ENCODE data around the gene ALG12.

ALG12 gene

GRCh38 chr22:49916831-49917230, 1.4 kb downstream of the ALG12 start:
- FAIRE-seq (no peak), DNase-seq (ENCODE audit: insufficient read length, low spot score) (no peak)

- DNase-seq (ENCODE audit: insufficient read length, low spot score) (no peak), FAIRE-seq (no peak)
These were observed 2.6 kb downstream of the ALG12 start for GRCh38 chr22:49915610-49916009.

- DNase-seq (ENCODE audit: insufficient read length, low spot score) (no peak), FAIRE-seq (no peak)
These were observed 4.0 kb downstream of the ALG12 start for GRCh38 chr22:49914256-49914655.

GRCh38 chr22:49913446-49913845, 4.8 kb downstream of the ALG12 start:
- DNase-seq (ENCODE audit: insufficient read length, low spot score) (no peak), FAIRE-seq (no peak)

- DNase-seq (ENCODE audit: insufficient read length, low spot score) = no peak
- no peak for FAIRE-seq
These were observed 5.2 kb downstream of the ALG12 start for GRCh38 chr22:49913026-49913425.

GRCh38 chr22:49911881-49912625, 6.2 kb downstream of the ALG12 start:
- FAIRE-seq (no peak), DNase-seq (ENCODE audit: insufficient read length, low spot score) (no peak)

GRCh38 chr22:49910229-49911155, 7.7 kb downstream of the ALG12 start:
- FAIRE-seq (no peak), DNase-seq (ENCODE audit: insufficient read length, low spot score) (no peak)

- FAIRE-seq (no peak), DNase-seq (ENCODE audit: insufficient read length, low spot score) (no peak)
These were observed 8.6 kb downstream of the ALG12 start for GRCh38 chr22:49909476-49910205.

GRCh38 chr22:49907807-49908206, 10.4 kb downstream of the ALG12 start:
- DNase-seq (ENCODE audit: insufficient read length, low spot score) (no peak), FAIRE-seq (no peak)

- DNase-seq (ENCODE audit: insufficient read length, low spot score) = no peak
- FAIRE-seq = no peak
These were observed 11.4 kb downstream of the ALG12 start for GRCh38 chr22:49906799-49907290.

GRCh38 chr22:49906071-49906798, 12.0 kb downstream of the ALG12 start:
- FAIRE-seq (no peak), DNase-seq (ENCODE audit: insufficient read length, low spot score) (no peak)

GRCh38 chr22:49905465-49905864, 12.8 kb downstream of the ALG12 start:
- DNase-seq (ENCODE audit: insufficient read length, low spot score) = no peak
- FAIRE-seq = no peak

- no peak for DNase-seq (ENCODE audit: insufficient read length, low spot score)
- FAIRE-seq = no peak
These were observed 14.2 kb downstream of the ALG12 start for GRCh38 chr22:49904040-49904369.

- FAIRE-seq = no peak
- DNase-seq (ENCODE audit: insufficient read length, low spot score) = no peak
These were observed 14.8 kb downstream of the ALG12 start for GRCh38 chr22:49903322-49904039.

GRCh38 chr22:49901457-49901856, 16.8 kb downstream of the ALG12 start:
- FAIRE-seq (no peak), DNase-seq (ENCODE audit: insufficient read length, low spot score) (no peak)

GRCh38 chr22:49900441-49901230, 17.6 kb downstream of the ALG12 start:
- DNase-seq (ENCODE audit: insufficient read length, low spot score) (no peak), FAIRE-seq (no peak)

GRCh38 chr22:49899530-49899929, 18.7 kb downstream of the ALG12 start:
- no peak for DNase-seq (ENCODE audit: insufficient read length, low spot score)
- no peak for FAIRE-seq

- FAIRE-seq = no peak
These were observed 21.1 kb downstream of the ALG12 start for GRCh38 chr22:49897015-49897684.

GRCh38 chr22:49896201-49896600, 22.0 kb downstream of the ALG12 start:
- no peak for FAIRE-seq
- DNase-seq (ENCODE audit: insufficient read length, low spot score) = no peak

More at GRCh38 chr22:49897015-49897684, 21.1 kb downstream of the ALG12 start:
- no peak for DNase-seq (ENCODE audit: insufficient read length, low spot score)

All from GM19239 (cell line).